GM18868 (cell line): Measurements from ENCODE around the gene NRIP3.
"Not testable (repeated sequence)": the region's sequence is repeated elsewhere in the genome, so short reads cannot be mapped to it uniquely, and the experiment has no call there.

Source experiments
- ATAC-seq: cut with Tn5 transposase; IDR thresholded peaks from one replicate; pipeline ENCODE4 v1.9.1; 2021; ENCODE audit warnings: mild to moderate bottlenecking, moderate library complexity; ENCODE audit not compliant: unreplicated experiment

NRIP3 gene

GRCh38 chr11:9016916-9017642, 13.3 kb upstream of the NRIP3 start:
- ATAC-seq = no peak

- peak; percentile 62 for ATAC-seq
Measured at GRCh38 chr11:9015677-9016076, 11.9 kb upstream of the NRIP3 start.

DNA sequence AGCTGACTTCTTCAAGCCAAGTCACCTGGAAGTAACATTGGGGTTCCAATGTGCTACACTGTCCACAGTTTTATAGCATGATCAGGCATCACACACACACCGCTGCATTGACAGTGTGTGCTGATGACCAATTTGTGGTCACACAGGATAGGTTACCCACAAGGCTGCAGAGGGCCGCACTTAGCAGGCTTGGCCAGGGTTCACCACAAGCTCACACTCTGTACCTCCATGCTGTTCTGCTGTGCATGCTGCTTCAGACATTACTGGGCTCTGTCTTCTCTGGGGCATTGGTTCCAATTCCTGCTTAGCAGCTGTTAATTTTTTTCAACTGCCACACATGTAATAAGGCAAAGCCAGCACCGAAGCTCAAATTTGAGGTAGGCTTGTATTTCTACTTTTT, 11.0 kb upstream of the NRIP3 start:
- ATAC-seq = no peak

DNA sequence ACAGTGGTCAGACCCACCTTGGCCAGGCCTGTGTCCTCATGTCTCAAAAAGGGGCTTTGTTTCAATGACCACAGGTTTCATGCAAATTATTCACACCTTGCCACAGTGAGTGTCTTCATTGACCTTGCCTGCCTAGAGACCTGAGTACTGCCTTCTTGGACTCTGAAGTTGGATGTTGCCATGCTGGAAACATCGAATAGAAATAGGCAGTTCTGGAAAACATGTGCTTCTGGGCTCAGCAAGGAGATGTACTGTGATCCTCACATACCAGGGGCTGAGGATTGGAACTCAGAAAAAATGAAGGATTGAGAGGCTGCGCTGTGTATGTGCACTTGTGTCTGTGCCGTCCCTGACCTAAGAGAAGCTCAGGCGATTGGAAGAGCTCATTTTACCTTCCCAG, 9.6 kb upstream of the NRIP3 start:
- ATAC-seq = no peak

GRCh38 chr11:9009538-9009937, 5.7 kb upstream of the NRIP3 start:
- ATAC-seq = not testable (repeated sequence)

DNA sequence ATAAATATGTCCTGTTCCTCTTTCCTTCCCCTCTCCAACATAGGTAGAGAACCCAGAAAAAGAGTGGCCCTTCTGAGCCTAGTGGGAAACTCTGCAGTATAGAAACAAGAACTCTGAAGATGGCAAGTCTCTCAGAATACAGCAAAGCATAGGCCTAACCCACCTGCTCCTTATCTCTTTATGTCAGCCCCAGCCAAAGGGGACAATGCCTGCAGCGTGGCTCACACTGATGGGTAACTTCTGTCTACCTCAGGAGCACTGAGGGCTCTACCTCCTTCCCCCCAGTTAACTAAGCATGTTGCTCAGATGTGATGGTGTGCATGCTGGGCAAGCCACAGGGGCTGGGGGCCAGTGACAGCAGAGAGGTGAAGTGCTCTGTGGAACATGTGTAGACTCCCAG, 4.9 kb upstream of the NRIP3 start:
- ATAC-seq = no peak

- ATAC-seq = no peak
Measured at GRCh38 chr11:9008011-9008550, 4.3 kb upstream of the NRIP3 start.

GRCh38 chr11:9005087-9005486, 1.3 kb upstream of the NRIP3 start:
- ATAC-seq = no peak

- ATAC-seq = no peak
Measured at GRCh38 chr11:9004183-9004926, 554 bp upstream of the NRIP3 start.

DNA sequence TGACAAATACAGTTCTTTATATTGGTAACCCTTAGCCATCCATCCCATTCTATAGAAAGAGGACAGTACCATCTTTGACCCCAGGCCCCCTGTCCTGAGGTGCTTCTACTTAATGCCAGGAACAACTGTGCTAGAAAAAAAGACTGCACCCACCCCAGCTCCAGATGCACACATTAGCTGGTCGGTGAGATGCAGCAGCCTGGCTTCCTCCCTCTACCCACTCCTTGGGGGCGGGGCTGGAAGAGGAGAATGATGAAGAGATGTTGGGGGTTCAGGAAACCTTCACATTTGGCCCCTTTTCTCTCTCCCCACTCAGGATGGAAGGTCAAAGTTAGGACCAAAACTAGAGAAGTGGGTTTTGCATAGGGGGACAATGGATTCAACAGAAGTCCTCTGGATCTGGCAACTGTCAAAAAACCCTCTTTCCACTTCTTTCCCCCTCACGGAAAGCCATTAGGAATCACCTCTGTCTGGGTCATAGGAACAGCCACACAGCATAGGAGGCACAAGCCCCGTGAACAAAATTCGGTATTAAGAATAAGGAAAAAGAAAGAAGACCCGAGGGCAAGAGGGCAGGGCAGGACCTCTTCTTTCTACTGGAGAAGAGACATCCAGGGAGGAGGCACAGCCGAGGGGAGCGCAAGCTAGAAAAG, 755 bp downstream of the NRIP3 start:
- ATAC-seq = no peak

- no peak for ATAC-seq
Measured at GRCh38 chr11:9001736-9002135, 2.1 kb downstream of the NRIP3 start.

DNA sequence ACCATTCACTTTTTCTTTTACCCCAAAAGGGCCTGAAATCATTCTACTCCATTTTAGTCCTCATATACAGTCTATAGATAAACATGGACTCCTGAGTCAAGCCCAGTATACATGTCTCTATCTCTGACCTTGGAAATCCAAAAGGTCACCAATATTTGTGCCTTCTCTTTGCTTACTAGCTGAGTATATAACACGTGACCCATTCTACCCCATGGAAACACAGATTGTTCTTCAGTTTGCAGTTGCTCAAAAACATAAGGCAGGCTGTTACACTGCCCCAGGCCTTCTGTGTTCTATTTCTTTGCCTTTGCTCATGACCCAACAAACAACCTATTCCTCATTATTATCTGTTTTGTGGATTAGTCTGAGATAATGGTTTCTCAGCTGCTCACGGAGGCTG, 5.8 kb downstream of the NRIP3 start:
- no peak for ATAC-seq

DNA sequence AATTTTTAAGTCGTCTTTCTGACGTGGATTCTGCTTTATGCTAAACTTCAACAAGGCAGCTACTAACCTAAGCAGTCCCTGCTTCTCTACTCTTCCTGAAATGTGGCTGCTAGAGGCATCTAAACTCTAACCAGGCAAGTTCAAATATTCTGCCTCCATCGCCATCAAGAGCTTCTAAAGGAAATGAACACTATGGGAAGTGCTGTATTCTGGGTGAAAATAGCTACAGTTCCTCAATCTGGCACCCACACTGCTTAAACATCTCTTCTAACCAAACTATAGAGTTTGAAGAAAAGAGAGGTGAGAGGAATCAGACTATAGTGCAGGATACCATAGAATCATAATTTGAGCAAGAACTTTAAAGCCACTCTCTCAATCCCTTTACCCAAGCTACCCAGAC, 6.3 kb downstream of the NRIP3 start:
- ATAC-seq = no peak

GRCh38 chr11:8989453-8989852, 14.3 kb downstream of the NRIP3 start:
- ATAC-seq = no peak

DNA sequence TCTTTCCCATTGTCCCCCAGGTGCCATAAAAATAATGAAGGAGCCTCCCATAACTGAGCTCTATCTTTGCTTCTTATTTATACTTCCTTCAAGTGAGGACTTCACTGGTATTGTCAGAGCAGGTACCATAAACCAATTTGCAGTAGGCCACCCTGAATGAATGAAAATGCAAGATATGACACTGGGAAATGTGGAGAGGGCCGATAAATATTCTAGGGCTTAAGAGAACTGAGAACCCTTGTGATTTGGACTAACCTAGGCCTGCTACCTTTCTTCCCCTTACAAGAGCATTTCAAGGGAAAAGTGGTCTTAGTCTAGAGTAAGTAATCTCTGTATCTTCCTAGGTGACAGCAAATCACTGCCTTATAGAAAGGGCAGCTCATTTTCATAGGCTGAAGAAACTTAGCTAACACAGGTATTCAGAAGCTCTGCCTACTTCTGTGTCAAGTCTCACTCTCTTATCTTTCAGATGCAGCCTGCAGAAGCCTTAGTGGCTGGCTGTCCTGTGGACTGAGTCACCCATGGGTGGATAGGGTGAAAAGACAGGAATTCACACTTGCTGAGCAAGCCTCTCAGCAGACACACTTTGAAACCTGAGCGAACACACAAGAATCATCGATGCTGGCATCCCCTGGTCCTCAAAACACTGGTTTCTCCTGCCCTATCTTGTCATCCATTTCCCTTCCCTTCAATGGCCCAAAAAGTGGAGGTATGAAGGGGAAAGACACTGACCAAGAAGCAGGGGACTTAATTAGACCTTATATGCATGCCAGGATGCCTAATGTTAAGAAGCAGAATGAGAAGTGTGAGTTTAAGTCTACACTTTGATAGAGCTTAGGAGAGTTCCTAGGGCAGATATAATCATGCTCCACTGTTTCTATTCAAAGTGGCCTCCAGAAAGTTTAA, 15.2 kb downstream of the NRIP3 start:
- no peak for ATAC-seq

- ATAC-seq = no peak
Measured at GRCh38 chr11:8987446-8987845, 16.4 kb downstream of the NRIP3 start.

DNA sequence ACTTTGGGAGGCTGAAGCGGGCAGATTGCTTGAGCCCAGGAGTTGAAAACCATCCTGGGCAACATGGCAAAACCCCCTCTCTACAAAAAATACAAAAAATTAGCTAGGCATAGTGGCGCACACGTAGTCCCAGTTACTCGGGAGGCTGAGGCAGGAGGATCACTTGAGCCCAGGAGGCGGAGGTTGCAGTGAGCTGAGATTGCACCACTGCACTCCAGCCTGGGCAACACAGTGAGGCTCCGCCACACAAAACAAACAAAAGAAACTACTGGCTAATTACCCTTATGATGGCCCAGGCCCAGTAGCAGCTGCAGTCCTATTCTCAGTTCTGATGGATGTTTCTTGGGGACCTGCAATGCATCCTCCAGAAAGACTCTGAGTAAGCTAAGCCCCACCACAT, 17.0 kb downstream of the NRIP3 start:
- not testable (repeated sequence) for ATAC-seq

DNA sequence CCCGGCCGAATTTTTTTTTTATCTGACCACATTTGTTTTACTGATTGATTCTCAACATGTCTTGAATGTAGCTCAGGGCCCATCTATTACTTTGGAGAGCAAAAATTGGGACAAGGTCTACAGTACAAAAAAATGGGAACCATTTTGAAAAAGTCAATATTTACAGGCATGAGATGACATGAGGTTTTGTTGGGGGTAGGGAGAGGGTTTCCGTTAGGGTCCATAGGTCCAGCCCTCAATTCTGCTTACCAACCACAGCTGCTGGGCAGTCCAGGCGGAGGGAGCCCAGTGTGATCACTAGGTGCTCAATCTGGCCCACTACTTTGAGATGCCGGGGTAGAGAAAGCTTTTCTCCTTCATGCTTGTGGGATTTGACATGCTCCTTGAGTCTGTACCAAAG, 18.3 kb downstream of the NRIP3 start:
- no peak for ATAC-seq

DNA sequence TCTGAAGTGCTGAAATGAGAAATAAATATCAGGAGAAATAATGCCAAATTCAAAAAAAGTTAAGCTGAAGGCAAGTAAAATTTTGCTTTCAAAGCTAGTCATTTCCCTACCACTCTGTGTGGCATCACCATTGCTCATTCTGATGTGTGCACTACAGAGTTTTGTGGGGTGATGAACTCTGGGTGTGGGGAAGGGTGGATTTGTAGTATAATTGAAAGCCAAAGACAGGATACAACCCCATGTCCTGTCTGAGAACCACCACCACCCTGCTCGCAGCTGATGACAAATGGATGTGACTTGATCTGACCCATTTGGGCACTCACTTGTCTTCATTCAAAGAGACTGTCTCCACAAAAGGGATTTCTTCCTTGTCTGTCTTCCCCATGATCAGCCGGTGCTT, 20.2 kb downstream of the NRIP3 start:
- ATAC-seq = no peak

GRCh38 chr11:8980485-8980884, 23.3 kb downstream of the NRIP3 start:
- no peak for ATAC-seq

DNA sequence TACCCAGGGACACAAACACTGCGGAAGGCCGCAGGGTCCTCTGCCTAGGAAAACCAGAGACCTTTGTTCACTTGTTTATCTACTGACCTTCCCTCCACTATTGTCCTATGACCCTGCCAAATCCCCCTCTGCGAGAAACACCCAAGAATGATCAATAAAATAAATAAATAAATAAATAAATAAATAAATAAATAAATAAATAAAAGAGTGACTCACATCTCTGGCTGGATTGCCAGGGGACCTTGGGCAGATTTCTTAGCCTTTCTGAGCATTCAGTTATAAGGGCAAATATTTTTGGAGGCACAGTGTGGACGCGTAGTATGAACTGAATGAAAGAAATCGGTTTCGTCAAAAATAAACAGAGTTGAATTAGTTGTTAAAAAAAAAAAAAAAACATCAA, 24.4 kb downstream of the NRIP3 start:
- ATAC-seq = not testable (repeated sequence)
